OCI-LY1 (cell line): ENCODE results near the gene CLASRP.

Experiments
- EZH2 ChIP-seq: fragments of 200-600 bp; sonication (generic), shearing (Covaris generic); IDR thresholded peaks from 2 replicates; pipeline ENCODE4 v1.8.0; 2017; ENCODE audit warnings: borderline replicate concordance, mixed run types, mild to moderate bottlenecking, antibody characterized with exemption, low read length, moderate library complexity, mixed read lengths
- TF ChIP-seq, protein P1 (sequence below): fragments of 200-600 bp; sonication (generic), shearing (Covaris generic); IDR thresholded peaks from 2 replicates; pipeline ENCODE4 v1.5.1; 2017; ENCODE audit warnings: mild to moderate bottlenecking, antibody characterized with exemption, low read length, moderate library complexity, mixed read lengths

DNA sequence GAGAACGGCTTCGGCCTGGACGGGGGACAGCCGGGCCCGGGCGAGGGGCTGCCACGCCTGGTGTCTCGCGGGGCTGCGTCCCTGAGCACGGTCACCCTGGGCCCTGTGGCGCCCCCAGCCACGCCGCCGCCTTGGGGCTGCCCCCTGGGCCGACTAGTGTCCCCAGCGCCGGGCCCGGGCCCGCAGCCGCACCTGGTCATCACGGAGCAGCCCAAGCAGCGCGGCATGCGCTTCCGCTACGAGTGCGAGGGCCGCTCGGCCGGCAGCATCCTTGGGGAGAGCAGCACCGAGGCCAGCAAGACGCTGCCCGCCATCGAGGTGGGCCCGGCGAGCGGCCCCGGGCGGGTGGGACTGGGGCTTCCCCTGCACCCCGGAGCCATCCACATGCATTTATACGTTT, 26.9 kb upstream of the CLASRP start:
- TF ChIP-seq, protein P1, sequence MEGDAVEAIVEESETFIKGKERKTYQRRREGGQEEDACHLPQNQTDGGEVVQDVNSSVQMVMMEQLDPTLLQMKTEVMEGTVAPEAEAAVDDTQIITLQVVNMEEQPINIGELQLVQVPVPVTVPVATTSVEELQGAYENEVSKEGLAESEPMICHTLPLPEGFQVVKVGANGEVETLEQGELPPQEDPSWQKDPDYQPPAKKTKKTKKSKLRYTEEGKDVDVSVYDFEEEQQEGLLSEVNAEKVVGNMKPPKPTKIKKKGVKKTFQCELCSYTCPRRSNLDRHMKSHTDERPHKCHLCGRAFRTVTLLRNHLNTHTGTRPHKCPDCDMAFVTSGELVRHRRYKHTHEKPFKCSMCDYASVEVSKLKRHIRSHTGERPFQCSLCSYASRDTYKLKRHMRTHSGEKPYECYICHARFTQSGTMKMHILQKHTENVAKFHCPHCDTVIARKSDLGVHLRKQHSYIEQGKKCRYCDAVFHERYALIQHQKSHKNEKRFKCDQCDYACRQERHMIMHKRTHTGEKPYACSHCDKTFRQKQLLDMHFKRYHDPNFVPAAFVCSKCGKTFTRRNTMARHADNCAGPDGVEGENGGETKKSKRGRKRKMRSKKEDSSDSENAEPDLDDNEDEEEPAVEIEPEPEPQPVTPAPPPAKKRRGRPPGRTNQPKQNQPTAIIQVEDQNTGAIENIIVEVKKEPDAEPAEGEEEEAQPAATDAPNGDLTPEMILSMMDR = no peak
- no peak for TF ChIP-seq EZH2
